ENCODE measurements around the gene RSRC1.
"Not testable (repeated sequence)": the region's sequence is repeated elsewhere in the genome, so short reads cannot be mapped to it uniquely, and the experiment has no call there.

The RSRC1 gene

GRCh38 chr3:158491968-158492367 lies 382.1 kb downstream of the RSRC1 start:
- H3K27ac ChIP-seq = no peak overlapping the region
- DNase-seq (ENCODE audit: low spot score) = no peak
- POLR2A ChIA-PET (ENCODE audit: low non-redundant PET) = no interaction called here
- CTCF ChIA-PET = interaction anchor here (0.6 kb wide), 1 partner anchor 340 kb away, joined by 3 read pairs; no protein-coding TSS in a partner anchor
- TF ChIP-seq, protein P1, sequence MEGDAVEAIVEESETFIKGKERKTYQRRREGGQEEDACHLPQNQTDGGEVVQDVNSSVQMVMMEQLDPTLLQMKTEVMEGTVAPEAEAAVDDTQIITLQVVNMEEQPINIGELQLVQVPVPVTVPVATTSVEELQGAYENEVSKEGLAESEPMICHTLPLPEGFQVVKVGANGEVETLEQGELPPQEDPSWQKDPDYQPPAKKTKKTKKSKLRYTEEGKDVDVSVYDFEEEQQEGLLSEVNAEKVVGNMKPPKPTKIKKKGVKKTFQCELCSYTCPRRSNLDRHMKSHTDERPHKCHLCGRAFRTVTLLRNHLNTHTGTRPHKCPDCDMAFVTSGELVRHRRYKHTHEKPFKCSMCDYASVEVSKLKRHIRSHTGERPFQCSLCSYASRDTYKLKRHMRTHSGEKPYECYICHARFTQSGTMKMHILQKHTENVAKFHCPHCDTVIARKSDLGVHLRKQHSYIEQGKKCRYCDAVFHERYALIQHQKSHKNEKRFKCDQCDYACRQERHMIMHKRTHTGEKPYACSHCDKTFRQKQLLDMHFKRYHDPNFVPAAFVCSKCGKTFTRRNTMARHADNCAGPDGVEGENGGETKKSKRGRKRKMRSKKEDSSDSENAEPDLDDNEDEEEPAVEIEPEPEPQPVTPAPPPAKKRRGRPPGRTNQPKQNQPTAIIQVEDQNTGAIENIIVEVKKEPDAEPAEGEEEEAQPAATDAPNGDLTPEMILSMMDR (conservative IDR thresholded peaks at IDR 0.05; ENCODE audit: low read depth) = no peak

- ChIA-PET CTCF (interaction anchor here (0.6 to 0.7 kb wide), 2 partner anchors 340 to 536 kb away, joined by 3 read pairs; no protein-coding TSS in a partner anchor), POLR2A (ENCODE audit: low non-redundant PET) (no interaction called here)
- TF ChIP-seq, protein P1 (conservative IDR thresholded peaks at IDR 0.05; ENCODE audit: low read depth) = no peak
- DNase-seq (ENCODE audit: low spot score) = no peak
- H3K27ac ChIP-seq = no peak overlapping the region
These were observed 382.8 kb downstream of the RSRC1 start for GRCh38 chr3:158492685-158493084.

- CTCF ChIA-PET = interaction anchor here (0.6 kb wide), 1 partner anchor 1997 kb away, joined by 6 read pairs; no protein-coding TSS in a partner anchor
- no peak for DNase-seq (ENCODE audit: low spot score)
These were observed 384.0 kb downstream of the RSRC1 start for GRCh38 chr3:158493931-158494330.

GRCh38 chr3:158494673-158495072 lies 384.8 kb downstream of the RSRC1 start:
- TF ChIP-seq, protein P1 (conservative IDR thresholded peaks at IDR 0.05; ENCODE audit: low read depth) = no peak
- no peak overlapping the region for H3K27ac ChIP-seq
- POLR2A ChIA-PET (ENCODE audit: low non-redundant PET) = no interaction called here
- no peak for DNase-seq (ENCODE audit: low spot score)
- CTCF ChIA-PET = no interaction called here

More at GRCh38 chr3:158493931-158494330, 384.0 kb downstream of the RSRC1 start:
- H3K27ac ChIP-seq = no peak overlapping the region
- TF ChIP-seq, protein P1 (conservative IDR thresholded peaks at IDR 0.05; ENCODE audit: low read depth) = no peak
- POLR2A ChIA-PET (ENCODE audit: low non-redundant PET) = no interaction called here

- DNase-seq (ENCODE audit: low spot score); POLR2A ChIA-PET (ENCODE audit: low non-redundant PET); CTCF ChIA-PET; H3K27ac ChIP-seq: not testable (repeated sequence)
These were observed 385.6 kb downstream of the RSRC1 start for GRCh38 chr3:158495398-158495902.

- POLR2A ChIA-PET (ENCODE audit: low non-redundant PET) = no interaction called here
- TF ChIP-seq, protein P1 (conservative IDR thresholded peaks at IDR 0.05; ENCODE audit: low read depth) = no peak
- no peak for DNase-seq (ENCODE audit: low spot score)
- no peak overlapping the region for H3K27ac ChIP-seq
- CTCF ChIA-PET = interaction anchor here (0.5 kb wide), 1 partner anchor 1756 kb away, joined by 3 read pairs; no protein-coding TSS in a partner anchor
These were observed 395.2 kb downstream of the RSRC1 start for GRCh38 chr3:158505117-158505516.

DNA sequence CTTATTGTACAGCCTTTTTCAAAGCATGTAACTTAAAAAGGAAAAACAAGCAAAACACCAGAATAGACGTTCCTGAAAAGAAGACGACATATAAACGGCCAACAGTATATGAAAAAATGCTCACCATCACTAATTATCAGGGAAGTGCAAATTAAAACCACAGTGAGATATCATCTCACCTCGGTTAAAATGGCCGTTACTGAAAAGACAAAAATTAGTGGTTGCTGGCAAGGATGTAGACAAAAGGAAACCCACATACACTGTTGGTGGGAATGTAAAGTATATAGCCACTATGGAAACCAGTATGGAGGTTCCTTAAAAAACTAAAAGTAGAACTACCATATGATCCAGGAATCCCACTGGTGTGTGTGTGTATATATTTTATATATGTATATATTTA lies 396.6 kb downstream of the RSRC1 start:
- TF ChIP-seq, protein P1 (conservative IDR thresholded peaks at IDR 0.05; ENCODE audit: low read depth) = no peak
- POLR2A ChIA-PET (ENCODE audit: low non-redundant PET) = no interaction called here
- no peak for DNase-seq (ENCODE audit: low spot score)
- H3K27ac ChIP-seq = no peak overlapping the region
- CTCF ChIA-PET = interaction anchor here (0.6 kb wide), 1 partner anchor 34 kb away, joined by 7 read pairs; no protein-coding TSS in a partner anchor

All from RWPE1 (cell line).